Head of caudate nucleus (tissue), 42 donors: Measurements from ENCODE around the gene LMNB1.
"Not testable (repeated sequence)": the region's sequence is repeated elsewhere in the genome, so short reads cannot be mapped to it uniquely, and the experiment has no call there.

ENCODE experiments used
- DNase-seq, 42 donors: peaks; one replicate each; pipeline versions ENCODE4 v3.0.0 to v3.0.0-alpha.2; 2020 to 2021; ENCODE audit warnings: mixed read lengths in 7 of 42
- intact Hi-C: fragments of 100-400 bp; cut with DNase I; formaldehyde crosslinking; loops from one replicate; pipeline ENCODE4 v1.15.0; 2022

Gene LMNB1

DNA sequence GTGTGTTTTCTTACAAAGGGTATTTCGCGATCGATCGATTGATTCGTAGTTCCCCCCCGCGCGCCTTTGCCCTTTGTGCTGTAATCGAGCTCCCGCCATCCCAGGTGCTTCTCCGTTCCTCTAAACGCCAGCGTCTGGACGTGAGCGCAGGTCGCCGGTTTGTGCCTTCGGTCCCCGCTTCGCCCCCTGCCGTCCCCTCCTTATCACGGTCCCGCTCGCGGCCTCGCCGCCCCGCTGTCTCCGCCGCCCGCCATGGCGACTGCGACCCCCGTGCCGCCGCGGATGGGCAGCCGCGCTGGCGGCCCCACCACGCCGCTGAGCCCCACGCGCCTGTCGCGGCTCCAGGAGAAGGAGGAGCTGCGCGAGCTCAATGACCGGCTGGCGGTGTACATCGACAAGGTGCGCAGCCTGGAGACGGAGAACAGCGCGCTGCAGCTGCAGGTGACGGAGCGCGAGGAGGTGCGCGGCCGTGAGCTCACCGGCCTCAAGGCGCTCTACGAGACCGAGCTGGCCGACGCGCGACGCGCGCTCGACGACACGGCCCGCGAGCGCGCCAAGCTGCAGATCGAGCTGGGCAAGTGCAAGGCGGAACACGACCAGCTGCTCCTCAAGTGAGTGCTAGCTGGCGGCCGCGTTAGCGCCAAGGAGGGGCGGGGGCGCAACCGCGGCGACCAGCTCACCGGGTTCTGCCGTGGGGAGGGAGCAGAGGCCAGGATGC lies 480 bp downstream of the LMNB1 start:
- peak in 41 of 42 donors; percentile 8 to 77 (median 56) for DNase-seq
- intact Hi-C loops, result loop anchor here (5.0 kb wide), 2 partner anchors 100 to 120 kb away; no protein-coding TSS in a partner anchor

DNA sequence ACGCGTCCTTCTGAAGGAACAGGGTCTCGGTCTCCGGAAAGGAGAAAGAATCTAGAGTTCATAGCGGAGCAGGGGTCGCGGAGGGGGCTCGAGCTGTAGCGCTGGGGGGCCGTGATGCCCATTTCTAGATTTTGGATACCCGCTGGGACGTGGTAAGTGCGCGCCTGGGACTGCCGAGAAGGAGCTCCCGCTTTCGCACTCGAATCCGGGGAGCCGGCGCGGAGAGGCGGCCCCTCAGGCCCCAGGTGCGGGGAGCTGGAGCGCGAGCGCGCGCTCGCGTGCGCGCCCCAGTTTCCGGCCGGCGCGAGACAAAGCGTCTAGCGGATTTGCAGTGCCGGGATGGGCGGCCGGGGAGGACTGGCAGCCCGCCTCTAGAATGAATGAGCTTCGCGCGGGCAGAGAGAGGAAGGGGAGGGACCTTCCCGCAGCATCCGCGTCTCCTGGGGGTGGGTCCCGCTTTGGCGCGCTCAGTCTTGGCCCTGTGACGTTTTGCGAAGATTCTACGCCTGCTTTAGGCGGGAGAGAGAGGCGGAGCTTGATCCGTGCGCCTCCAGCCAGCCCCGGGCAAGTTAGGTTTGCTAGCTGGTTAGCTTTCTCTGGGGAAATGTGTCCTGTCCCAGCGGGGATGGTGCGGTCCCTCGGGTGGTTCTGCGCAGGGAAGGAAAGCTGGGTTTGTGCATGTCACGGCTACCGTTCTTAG lies 1.2 kb downstream of the LMNB1 start:
- intact Hi-C loops, result loop anchor here (5.0 kb wide), 2 partner anchors 101 to 121 kb away; no protein-coding TSS in a partner anchor
- peak; percentile 78 to 98 (median 92) for DNase-seq

DNA sequence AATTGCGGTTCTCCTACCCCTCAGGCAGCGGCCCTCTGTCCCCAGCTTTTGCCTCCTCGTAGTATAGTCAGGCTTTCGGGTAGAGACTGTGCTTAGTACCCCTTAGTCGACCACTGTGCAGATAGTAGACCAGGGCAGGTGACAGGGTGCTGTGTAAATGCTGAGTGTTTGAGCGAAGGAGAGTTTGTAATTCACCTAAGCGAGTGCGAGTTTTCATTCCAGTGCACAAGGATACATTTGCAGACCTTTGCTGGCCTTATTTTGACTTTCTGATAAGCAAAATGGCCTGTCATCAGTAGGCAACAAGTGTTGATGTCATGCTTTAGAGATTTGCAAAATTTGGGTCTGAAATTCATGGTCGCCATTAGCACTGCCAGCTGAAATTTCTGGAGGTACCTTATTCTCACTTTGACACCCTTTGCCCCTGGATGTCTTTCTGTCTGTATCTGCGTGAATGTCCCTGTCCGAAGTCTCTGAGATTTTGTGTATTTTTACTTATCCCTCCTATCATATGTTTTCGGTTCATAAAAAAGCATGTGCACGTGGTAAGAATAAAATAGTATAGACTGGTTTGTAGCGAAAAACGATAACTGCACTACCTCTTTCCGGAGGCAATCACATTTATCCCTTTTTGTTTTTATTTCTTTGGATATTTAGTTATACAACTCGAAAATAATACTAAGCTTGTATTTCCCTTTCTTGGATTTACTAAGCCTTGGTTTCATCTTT lies 1.9 kb downstream of the LMNB1 start:
- intact Hi-C loops, result loop anchor here (5.0 kb wide), 2 partner anchors 102 to 122 kb away; no protein-coding TSS in a partner anchor
- DNase-seq, result no peak

DNA sequence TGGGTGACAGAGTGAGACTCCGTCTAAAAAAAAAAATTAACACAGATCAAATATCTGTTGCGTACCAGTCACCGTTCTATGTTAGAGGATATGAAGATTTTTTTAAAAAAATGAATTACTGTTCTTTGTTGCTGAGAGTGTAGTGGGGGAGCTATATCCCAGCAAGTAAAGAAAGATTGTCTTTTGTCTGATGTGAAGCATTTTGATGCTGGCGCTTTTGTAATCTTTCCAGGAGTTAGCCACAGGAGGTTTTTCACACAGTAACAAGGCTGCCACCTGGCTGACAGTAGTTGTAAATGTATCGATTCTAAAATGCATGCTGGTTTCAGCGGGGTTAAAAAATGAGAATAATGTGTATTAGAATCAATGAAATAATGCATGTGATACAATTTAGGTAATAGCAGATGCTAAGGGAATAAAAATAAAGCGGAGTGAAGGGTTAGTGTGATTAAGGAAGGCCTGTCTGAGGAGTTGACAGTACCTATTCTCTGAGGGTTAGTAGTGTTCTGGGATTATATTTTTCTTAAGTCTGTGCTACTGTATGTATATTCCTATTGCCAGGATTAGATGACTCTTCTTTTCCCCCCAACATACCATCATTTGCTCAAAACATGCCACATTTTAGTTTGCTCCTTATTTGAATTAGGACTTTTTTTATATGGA lies 3.4 kb downstream of the LMNB1 start:
- peak in 35 of 42 donors; percentile 30 to 83 (median 61) for DNase-seq
- intact Hi-C loops, result no loop called here

DNA sequence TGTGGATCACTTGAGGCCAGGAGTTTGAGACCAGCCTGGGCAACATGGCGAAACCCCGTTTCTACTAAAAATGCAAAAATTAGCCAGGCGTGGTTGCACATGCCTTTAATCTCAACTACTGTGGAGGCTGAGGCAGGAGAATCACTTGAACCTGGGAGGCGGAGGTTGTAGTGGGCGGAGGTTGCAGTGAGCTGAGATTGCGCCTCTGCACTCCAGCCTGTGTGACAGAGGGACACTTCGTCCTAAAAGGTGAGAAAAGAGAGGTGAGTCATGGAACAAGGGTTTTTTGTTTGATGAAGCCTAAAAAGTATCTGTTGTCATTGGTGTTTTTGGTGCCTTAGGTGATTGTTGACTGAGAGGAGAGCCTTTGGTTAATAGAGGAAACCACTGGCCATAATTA lies 11.5 kb downstream of the LMNB1 start:
- intact Hi-C loops, DNase-seq: not testable (repeated sequence)

DNA sequence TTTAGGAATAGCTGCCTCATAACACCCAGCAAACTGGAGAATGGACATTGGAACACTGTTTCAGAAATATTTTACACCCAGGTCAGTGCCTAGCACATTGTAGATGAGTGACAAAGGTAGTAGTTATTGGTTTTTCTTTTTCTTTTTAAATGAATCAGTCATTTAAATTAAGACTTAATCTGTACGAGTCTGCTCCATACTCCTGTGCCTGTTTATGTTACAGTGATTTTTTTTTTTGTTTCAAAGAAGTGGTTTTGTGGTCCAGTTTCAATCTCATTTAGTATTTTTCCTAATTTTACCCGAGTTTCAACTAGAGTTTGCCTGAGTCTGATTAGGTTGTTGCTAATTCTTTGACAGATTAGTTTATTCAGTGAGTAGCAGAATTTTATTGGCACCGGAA lies 16.2 kb downstream of the LMNB1 start:
- DNase-seq, result no peak
- intact Hi-C loops, result no loop called here

DNA sequence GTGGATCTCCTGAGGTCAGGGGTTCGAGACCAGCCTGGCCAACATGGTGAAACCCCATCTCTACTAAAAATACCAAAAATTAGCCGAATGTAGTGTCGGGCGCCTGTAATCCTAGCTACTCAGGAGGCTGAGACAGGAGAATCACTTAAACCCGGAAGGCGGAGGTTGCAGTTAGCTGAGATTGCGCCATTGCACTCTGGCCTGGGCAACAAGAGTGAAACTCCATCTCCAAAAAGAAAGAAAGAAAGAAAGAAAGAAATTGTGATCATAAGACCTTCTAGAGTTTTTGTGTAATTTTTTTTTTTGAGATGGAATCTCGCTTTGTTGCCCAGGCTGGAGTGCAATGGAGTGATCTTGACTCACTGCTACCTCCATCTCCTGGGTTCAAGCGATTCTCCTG lies 16.7 kb downstream of the LMNB1 start:
- intact Hi-C loops, DNase-seq: not testable (repeated sequence)

DNA sequence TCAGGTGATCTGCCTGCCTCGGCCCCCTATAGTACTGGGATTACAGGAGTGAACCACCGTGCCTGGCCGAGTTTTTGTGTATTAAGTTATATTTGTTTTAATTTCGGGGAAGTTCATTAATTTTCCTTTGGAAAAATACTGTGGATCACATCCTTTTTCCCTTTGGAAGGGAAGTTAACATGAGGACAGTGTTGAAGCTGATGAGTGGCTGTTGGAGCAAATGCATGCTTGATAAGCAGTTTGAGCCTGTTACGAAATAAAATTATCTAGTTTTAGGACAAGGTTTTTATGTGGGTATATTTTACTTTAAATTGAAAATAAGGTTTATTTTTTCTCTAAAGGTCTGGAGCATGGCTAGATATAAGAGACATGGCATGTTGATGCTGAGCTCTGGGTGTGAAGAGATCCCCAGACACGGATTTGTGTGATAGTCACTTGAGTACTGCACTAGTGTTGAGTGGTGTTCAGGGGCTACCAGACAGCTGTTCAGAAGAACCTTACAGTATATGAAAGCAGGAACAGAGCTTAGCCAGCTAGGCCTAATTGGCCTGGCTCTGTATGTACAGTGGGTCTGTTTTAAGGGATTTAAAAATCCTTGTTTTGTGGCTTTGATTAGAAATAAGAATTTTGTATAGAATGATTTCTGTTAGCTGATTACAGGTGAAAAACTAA lies 17.4 kb downstream of the LMNB1 start:
- DNase-seq, result no peak
- intact Hi-C loops, result no loop called here

DNA sequence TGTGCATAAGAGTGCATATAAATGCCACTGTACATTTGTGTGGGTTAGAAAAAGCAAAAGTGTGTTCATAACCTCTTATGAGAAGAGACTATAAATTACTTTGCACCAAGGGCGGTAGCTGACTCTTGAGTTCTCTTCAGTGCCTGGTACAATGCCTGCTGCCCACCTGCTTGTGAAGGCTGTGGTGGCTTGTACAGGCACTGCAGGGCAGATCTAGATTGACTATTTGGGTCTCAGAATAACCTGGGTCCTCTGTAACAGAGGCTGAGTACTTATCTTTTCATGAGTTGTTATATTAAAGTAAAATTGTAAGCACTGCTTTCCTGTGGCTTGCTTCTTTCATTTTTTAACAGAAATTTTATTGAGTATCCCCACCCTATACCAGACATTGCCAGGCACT lies 22.8 kb downstream of the LMNB1 start:
- intact Hi-C loops, result no loop called here
- no peak for DNase-seq

DNA sequence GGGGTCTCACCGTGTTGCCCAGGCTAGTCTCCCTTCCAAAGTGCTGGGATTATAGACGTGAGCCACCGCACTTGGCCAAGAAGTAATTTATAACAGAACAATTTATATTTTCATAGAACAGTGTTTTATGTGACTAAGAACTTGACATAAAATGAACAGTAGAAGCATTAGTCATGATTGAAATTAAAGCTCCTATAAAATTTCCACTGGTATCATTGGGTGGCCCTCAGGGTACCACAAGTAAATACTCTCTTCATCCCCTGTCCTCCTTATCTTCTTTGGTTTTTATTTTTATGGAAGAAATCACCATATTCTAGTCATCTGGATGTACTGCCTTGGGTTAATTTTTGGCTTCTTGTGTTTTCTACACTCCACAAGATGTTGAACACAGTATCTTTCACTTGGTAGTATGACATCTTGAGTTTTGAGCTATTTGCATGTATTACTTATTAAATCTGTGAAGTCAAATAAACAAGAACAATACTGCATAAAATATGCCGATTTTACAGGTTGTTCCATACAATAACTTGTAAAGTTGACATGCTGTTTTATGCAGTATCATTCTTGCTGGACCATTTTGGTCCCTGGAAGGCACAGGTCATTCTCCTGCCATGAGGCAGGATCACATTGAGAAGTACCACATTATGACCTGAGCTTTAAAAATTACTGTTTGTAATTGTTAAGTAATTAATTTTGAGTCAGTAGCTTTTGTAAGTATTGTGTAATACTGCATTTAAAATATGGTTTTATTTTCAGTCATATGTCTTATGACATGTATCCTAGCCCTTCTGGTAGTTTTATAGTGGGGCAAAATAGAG lies 24.4 kb downstream of the LMNB1 start:
- no peak for DNase-seq
- intact Hi-C loops, result no loop called here

DNA sequence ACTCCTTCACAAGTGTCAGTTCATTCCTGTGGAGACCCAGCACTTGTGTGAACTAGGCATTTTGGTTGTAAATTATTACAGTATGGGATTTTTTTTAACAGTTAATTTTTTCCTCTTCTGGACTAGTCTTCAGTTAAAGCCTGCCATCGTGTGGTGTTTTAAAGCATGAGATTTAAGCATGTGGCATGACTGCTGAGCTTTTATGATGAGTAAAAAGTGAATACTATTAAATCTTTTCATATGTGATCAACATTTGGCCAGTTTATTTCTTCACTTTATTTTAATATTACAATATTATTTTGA lies 25.0 kb downstream of the LMNB1 start:
- DNase-seq, result peak in 7 of 42 donors; percentile 14 to 54 (median 28)
- intact Hi-C loops, result no loop called here

DNA sequence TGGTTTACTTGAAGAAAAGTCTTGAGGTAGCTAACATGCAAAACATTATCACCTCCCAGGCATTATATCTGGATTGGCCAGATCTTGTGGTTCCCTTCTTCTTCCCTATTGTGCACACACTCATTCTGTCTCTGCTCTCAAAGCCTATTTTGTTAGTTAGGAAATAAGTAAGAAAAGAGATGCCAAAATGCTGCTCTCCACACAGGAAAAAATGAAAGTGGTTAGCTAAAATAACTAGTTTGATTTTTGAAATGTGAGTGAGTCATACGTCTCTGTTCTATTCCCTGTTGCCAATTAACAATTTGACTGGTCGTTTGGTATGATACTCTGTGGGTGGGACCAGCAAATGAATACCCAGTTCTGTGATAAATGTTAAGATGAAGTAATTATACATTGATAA lies 28.1 kb downstream of the LMNB1 start:
- intact Hi-C loops, result no loop called here
- DNase-seq, result no peak

DNA sequence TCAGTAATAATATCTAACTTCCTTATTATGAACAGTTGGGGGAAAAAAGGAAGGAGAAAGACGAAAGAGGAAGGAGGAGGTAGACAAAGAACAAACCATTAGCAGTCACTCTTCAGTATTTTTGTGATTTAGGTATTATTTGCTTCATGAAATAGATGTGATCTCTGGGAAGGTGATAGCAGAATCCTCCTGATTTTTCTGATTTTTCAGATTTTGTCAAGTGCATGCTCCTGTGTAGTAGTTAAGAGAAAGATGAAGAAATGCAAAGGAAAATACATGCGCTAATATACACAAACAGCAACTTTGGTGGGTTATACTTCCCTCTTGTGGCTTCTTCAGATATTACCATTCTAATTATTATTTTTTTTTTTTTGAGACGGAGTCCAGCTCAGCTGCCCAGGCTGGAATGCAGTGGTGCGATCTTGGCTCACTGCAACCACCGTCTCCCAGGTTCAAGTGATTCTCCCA lies 31.6 kb downstream of the LMNB1 start:
- intact Hi-C loops, result no loop called here
- no peak for DNase-seq

DNA sequence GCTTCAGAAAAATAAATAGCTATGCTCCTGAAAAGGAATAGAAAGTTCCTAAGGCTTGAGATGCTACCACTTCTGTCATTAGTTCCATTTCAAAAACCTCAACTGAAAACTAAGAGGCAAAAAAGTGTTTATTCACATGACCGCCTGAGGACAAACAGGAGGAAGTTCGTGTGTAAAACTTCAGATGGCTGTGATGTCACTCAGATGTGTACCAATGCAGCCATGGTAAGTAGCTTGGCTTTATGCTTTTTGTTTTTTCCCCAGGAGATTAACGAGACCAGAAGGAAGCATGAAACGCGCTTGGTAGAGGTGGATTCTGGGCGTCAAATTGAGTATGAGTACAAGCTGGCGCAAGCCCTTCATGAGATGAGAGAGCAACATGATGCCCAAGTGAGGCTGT lies 33.0 kb downstream of the LMNB1 start:
- intact Hi-C loops, result no loop called here
- no peak for DNase-seq

DNA sequence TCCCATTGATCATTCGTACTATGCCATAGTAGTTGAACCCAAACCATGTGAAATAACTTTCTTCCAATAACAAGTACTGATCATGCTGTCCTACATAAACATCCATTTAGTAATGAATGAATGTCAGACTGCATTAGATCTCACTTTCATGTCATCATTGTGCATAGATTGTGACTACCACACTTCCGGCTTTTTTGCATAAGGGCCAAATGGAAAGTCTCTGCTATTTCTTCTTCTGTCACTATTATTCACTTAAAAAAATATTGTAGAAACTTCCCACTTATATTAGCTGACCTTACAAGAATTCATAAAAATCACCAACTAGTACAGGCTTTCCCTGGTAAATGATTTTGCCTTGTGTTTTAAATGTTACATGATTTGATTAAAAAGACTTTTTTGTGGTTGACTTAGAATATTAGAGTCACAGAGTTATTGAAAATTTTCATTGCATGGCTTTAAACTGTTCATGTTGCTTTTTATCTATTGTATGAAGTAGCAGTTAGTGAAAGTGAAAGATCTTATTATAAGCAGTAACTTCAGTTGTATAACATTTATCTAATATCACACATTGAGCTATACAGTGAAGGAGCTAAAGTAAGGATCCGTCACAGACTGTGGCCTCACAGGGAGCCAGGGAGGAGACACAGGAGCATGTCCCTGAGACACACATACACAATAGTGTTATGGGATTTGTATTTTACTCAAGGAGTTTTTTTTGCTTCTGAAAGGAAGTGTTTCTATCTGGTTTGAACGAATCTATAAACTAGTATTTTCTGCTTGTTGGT lies 33.9 kb downstream of the LMNB1 start:
- no peak for DNase-seq
- intact Hi-C loops, result no loop called here

DNA sequence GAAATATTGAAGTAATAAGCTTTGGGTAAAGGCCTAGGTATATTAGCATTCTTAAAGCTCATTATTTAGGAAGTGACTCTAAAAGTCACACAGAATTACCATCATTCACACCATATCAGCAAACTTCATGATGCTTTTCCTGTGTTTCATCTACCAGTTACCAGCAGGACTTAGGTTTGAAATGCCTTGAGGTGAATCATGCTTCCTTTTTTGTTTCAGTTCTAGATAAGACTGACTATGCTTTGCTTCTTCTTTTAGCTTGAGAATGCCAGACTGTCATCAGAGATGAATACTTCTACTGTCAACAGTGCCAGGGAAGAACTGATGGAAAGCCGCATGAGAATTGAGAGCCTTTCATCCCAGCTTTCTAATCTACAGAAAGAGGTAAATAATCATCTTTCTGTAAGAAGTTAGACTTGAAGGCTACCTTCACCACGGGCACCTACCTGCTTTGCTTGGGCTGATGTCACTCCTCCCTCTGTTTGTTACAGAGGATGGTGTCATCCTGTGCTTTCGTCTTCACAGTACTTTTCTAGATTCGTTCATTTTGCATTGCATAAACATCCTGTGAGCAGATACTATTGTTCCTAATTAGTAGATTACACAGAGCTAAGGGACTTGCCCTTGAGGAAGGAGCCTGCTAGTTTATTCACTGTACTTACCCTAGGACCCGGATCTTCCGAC lies 34.7 kb downstream of the LMNB1 start:
- intact Hi-C loops, result no loop called here
- DNase-seq, result peak in 3 of 42 donors; percentile 4 to 6 (median 6)

DNA sequence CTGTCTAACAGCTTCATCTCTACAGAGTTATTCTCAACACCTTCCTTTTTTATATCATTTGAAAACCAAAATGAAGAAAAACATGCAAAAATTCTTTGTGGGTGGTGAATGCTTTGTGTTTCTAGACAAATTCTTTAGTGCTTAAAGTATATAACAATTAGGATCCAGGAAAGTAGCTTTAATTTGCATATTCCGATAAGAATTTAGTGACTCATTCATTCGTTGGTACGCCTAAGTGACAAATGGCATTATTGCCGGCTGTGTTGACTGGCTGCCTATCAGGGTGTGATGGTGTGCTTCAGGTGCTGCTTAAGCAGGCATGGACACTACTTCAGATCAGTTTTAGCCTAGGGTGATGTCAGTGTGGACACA lies 35.2 kb downstream of the LMNB1 start:
- intact Hi-C loops, result no loop called here
- no peak for DNase-seq
